Urinary bladder (tissue), 4 donors: Measurements from ENCODE around the gene C10orf71. TPM values are rescaled to one million over a fixed set of nuclear protein-coding genes. Genes with fewer than 3 reads are reported as not detected.

Source experiments
- DNase-seq: peaks from one replicate; pipeline ENCODE4 v3.0.0-alpha.2; 2015; ENCODE audit errors: extremely low spot score
- H3K27ac ChIP-seq: one replicate; pipeline ENCODE4 v1.5.1; 2013; ENCODE audit warnings: low read depth, mild to moderate bottlenecking, moderate library complexity
- H3K36me3 ChIP-seq: one replicate; pipeline ENCODE4 v1.6.1; 2013; ENCODE audit warnings: mild to moderate bottlenecking, moderate library complexity; ENCODE audit not compliant: insufficient read depth
- H3K4me1 ChIP-seq: one replicate; pipeline ENCODE4 v1.6.1; 2013; ENCODE audit warnings: mild to moderate bottlenecking, moderate library complexity; ENCODE audit not compliant: insufficient read depth
- H3K4me3 ChIP-seq: one replicate; pipeline ENCODE4 v1.5.1; 2013; ENCODE audit warnings: low read depth, low read length
- WGBS: extraction: QIAGEN DNeasy Blood & Tissue Kit; methylation state at CpG from one replicate; pipeline ENCODE4 v1.1.7; 2013; 5-methylcytosine and 5-hydroxymethylcytosine counted together
- polyA plus RNA-seq: library from polyadenylated mRNA; stranded (reverse); fragments of 200-250 nt; gene quantifications from one replicate; pipeline ENCODE4 v1.2.3, GENCODE V29; 2013
- total RNA-seq: library from RNA; depleted of rRNA; stranded (reverse); fragments of >200 nt; gene quantifications from one replicate; pipeline ENCODE4 v1.2.3, GENCODE V29; 2014
- donor health status: healthy with polysubstance abuse.
- donor health status: healthy.

C10orf71 gene
- total and polyA plus RNA-seq, 2 donors = 0.37 TPM; not detected in 1

GRCh38 chr10:49361735-49362568 is 63.0 kb downstream of the C10orf71 start:
- Histone ChIP-seq H3K27ac (no peak overlapping the region), H3K4me3 (no peak overlapping the region), H3K36me3 (no peaks in the 10 kb centered on the region), H3K4me1 (no peaks in the 10 kb centered on the region)
- WGBS = 79% methylated on average over 11 of the region's 11 CpGs
- no peak for DNase-seq

DNA sequence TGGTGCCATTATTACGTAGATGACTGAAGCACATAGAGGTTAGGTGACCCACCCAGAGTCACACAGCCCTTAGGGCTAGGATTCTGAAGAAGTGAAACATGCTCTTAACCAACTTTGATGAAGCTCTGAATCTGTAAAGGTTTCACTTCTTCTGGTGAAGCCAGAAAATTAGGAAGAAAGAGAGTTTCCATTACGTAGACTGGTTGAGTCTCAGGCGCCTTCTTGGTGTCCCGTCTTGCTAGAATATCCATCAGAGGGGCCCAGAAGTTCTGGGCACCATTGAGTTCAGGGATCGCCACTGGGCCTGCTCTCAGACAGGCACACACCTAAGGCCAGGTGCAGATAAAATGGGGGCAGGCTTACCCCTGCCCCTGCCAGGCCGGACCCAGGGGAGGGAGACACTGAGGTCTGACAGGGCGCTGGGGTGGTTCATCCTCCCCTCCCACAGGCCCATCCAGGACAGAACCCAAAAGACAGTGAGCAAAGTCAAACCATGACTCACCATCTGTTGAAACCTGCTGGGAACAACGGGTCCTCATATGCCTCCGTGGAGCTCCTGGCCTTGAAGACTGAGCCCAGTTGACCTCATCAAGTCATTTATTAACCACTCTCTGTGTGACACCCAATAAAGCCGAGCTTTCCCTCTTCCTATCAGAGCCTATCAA is 63.8 kb downstream of the C10orf71 start:
- no peak overlapping the region for H3K27ac ChIP-seq
- WGBS = 88% methylated on average over 10 of the region's 10 CpGs
- no peak for DNase-seq
- no peaks in the 10 kb centered on the region for H3K4me1 ChIP-seq
- no peaks in the 10 kb centered on the region for H3K36me3 ChIP-seq
- no peak overlapping the region for H3K4me3 ChIP-seq

- H3K4me1 ChIP-seq = no peaks in the 10 kb centered on the region
- no peak for DNase-seq
- no peak overlapping the region for H3K27ac ChIP-seq
- H3K4me3 ChIP-seq = no peak overlapping the region
- WGBS = 86% methylated on average over 8 of the region's 8 CpGs
- H3K36me3 ChIP-seq = no peaks in the 10 kb centered on the region
Observed at GRCh38 chr10:49363309-49364031, 64.5 kb downstream of the C10orf71 start.

- WGBS = 83% methylated on average over 5 of the region's 5 CpGs
- no peak for DNase-seq
- Histone ChIP-seq H3K27ac (no peak overlapping the region), H3K4me1 (no peaks in the 10 kb centered on the region), H3K4me3 (no peak overlapping the region), H3K36me3 (no peaks in the 10 kb centered on the region)
Observed at GRCh38 chr10:49364051-49364450, 65.1 kb downstream of the C10orf71 start.

- no peak for DNase-seq
Observed at GRCh38 chr10:49364747-49365146, 65.8 kb downstream of the C10orf71 start.

DNA sequence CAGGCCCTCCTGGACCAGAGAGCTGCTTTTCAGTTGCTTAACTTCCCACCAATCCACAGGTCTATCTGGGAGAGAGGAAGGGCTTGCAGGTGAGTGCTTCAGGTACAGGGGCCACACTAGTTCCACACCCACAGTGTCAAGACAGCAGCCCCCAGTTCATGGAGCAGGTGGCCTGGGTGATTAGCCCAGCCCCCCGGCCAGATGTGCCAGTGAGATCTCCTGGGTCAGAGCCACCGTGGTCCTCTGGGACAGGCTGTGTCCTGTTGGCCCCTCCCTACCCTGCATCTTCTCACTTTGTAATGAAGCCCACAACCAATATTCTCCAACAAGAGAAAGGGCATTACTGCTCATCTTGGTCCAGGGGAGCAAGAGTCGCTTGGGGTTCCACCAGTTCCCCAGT is 66.3 kb downstream of the C10orf71 start:
- Histone ChIP-seq H3K4me1 (no peaks in the 10 kb centered on the region), H3K27ac (no peak overlapping the region), H3K4me3 (no peak overlapping the region), H3K36me3 (no peaks in the 10 kb centered on the region)
- DNase-seq = no peak
- WGBS = 78% methylated on average over 3 of the region's 3 CpGs

More at GRCh38 chr10:49364747-49365146, 65.8 kb downstream of the C10orf71 start:
- H3K36me3 ChIP-seq = no peaks in the 10 kb centered on the region
- no peaks in the 10 kb centered on the region for H3K4me1 ChIP-seq
- H3K27ac ChIP-seq = no peak overlapping the region
- no peak overlapping the region for H3K4me3 ChIP-seq
- WGBS = 90% methylated on average over 8 of the region's 8 CpGs

DNA sequence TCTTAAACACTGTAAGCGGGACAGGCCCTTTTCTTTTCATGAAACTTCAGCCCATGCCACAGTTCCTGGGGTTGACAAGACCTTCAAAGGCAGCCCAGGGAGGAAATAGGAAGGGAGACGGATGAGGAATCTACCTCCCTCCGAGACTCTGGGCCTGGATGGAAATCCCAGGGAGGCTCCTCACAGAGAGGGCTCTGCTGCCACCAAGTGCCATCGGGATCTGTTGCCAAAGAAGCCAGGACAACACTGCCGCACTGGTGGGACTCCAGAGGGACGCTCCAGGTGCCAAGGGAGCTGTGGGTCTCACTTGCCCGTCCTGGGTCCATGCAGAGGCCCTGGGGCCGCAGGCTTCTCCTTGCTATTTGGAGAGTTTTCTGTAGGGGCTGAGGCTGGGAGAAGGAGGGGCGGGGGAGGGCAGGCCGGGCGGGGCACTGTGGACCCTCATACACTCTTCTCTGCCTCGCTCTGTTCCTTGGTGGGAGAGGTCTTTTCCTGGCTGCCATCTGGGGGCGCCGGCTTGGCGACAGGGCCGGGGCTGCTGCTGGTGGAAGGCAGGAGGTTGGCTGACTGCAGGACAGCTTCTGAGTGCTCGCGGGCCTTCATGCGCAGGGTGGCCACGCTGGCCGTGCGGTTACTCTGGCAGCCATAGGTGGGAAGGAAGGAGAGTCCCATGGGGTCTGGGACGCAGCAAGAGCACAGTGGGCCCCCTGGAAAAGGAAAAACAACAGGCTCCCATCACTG is 66.9 kb downstream of the C10orf71 start:
- no peak for DNase-seq
- Histone ChIP-seq H3K4me3 (no peak overlapping the region), H3K36me3 (no peaks in the 10 kb centered on the region), H3K27ac (no peak overlapping the region), H3K4me1 (no peaks in the 10 kb centered on the region)
- 78% methylated on average over 23 of the region's 23 CpGs for WGBS

GRCh38 chr10:49366460-49366859 is 67.5 kb downstream of the C10orf71 start:
- Histone ChIP-seq H3K36me3 (no peaks in the 10 kb centered on the region), H3K4me1 (no peaks in the 10 kb centered on the region), H3K27ac (no peak overlapping the region), H3K4me3 (no peak overlapping the region)
- DNase-seq = no peak
- 73% methylated on average over 4 of the region's 4 CpGs for WGBS

DNA sequence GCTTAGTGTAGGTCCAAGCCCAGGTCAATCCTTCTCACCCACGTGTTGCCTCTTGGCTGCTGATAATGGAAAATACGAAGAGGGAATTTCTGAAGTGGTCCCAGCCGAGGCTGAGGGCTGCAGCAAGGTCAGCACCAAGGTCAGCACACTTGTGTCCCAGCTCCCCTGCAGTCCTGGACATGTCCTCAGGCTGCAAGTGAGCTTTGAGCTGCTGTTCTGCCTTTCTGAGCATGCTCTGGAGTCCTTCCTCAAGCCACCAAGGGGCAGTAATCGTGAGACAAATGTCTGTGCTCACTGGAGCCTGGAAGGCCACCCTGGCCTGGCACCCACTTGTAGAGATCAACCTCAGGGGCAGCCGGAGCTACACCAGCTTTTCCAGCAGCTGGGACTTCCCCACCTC is 68.6 kb downstream of the C10orf71 start:
- no peaks in the 10 kb centered on the region for H3K4me1 ChIP-seq
- DNase-seq = no peak
- no peak overlapping the region for H3K27ac ChIP-seq
- H3K36me3 ChIP-seq = no peaks in the 10 kb centered on the region
- WGBS = 33% methylated on average over 5 of the region's 5 CpGs
- no peak overlapping the region for H3K4me3 ChIP-seq

- H3K27ac ChIP-seq = no peak overlapping the region
- no peak for DNase-seq
- no peak overlapping the region for H3K4me3 ChIP-seq
- WGBS = 82% methylated on average over 4 of the region's 4 CpGs
- no peaks in the 10 kb centered on the region for H3K36me3 ChIP-seq
- H3K4me1 ChIP-seq = no peaks in the 10 kb centered on the region
Observed at GRCh38 chr10:49368256-49368655, 69.3 kb downstream of the C10orf71 start.

- Histone ChIP-seq H3K27ac (no peak overlapping the region), H3K4me1 (no peaks in the 10 kb centered on the region), H3K36me3 (no peaks in the 10 kb centered on the region), H3K4me3 (no peak overlapping the region)
- DNase-seq = no peak
- WGBS = 63% methylated on average over 14 of the region's 14 CpGs
Observed at GRCh38 chr10:49369216-49370162, 70.5 kb downstream of the C10orf71 start.

DNA sequence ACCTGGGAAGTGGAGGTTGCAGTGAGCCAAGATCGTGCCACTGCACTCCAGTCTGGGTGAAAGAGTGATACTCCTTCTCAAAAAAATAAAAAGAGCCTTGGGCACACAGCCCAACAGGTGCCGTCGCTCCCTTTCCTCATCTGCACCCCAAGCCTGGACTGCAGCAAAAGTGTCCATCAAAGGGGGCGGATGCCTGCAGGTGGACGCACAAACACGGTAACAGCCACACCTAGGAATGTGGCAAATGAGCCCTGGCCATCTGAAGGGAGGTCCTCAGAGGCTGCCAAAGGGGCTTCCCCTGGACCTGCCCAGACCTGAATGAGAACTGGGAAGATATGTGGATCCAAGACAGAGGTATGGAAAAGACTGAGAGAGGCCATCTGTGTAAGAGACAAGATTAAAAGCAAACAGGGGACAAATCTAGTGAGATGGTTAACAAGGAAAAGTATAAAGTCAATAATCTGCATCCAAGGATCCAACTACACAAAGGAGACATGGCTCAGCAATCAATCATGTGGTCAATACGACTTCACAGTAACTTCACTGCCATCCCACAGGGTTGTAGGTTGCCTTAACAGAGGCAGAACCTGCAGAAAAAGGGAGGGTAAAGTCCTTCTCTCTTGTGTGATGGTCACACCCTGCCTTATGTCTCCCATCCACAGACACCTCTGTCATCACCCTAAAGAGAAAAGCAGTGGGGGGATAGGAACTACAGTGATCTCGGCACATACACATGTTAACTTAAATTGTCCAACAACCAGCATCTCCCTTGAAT is 71.5 kb downstream of the C10orf71 start:
- WGBS = 77% methylated on average over 8 of the region's 8 CpGs
- no peak overlapping the region for H3K4me3 ChIP-seq
- no peak overlapping the region for H3K27ac ChIP-seq
- H3K36me3 ChIP-seq = no peaks in the 10 kb centered on the region
- no peaks in the 10 kb centered on the region for H3K4me1 ChIP-seq
- DNase-seq = no peak
